ENCODE results near the gene DLEU7. TPM values are rescaled to one million over a fixed set of nuclear protein-coding genes. Genes with fewer than 3 reads are reported as not detected.

The DLEU7 gene
- total and polyA plus RNA-seq, 7 experiments from 2014 or later, result 0.13 to 1.2 TPM; not detected in 5

DNA sequence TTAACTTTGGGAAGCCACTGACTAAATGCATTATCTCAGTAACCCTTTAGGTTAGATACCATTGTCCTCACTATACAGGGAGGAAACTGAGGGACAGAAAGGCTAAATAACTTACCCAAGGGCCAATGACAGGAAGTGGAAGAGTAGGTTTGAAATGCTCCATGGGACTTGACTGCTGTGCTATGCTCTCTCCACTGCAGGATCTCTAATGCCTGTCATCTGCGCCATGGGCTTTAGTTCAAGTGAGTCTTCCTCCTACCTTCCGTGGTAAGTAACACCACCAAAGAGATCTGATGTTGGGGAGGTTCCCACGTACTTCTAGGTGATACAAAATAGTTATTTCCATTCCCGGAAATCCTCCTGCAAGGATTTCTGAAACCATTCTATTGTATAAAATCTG is 3.7 kb downstream of the DLEU7 start:
- Histone ChIP-seq H3K27me3 (ENCODE audit: control insufficient read depth in 2 of 2, insufficient read depth in 2 of 2, low read length in 2 of 2) (no peaks in the 10 kb centered on the region), H3K9me3 (ENCODE audit: control insufficient read depth in 2 of 3, low read length in 3 of 3) (no peaks in the 10 kb centered on the region), H3K27ac (ENCODE audit: low read depth, low read length) (no peak overlapping the region), H3K4me1 (ENCODE audit: control insufficient read depth in 2 of 2, insufficient read depth in 2 of 2, low read length in 2 of 2) (no peaks in the 10 kb centered on the region), H3K36me3 (ENCODE audit: control insufficient read depth in 2 of 3, insufficient read depth in 3 of 3, low read length in 3 of 3) (no peaks in the 10 kb centered on the region), H3K4me3 (ENCODE audit: low read length) (no peak overlapping the region)
- intact Hi-C loops (cut with micrococcal nuclease), result no loop called here
- Mint-ChIP-seq H3K4me3 (no peak overlapping the region), H3K36me3 (peaks cover 0 to 3% (median 0%) of the 10 kb centered on the region in 5 donors), H3K27ac (no peak overlapping the region), H3K27me3 (peaks cover 15 to 35% (median 20%) of the 10 kb centered on the region in 5 donors), H3K4me1 (peaks cover 0 to 7% (median 5%) of the 10 kb centered on the region in 7 donors), H3K9me3 (peaks cover 0 to 3% (median 0%) of the 10 kb centered on the region in 11 donors)
- POLR2A ChIA-PET, result no interaction called here
- DNase-seq (no peak), ATAC-seq (no peak)
- CTCF ChIA-PET, result no interaction called here

- no peak overlapping the region for H3K27ac ChIP-seq (ENCODE audit: low read depth, low read length)
- peaks cover 0 to 5% (median 4%) of the 10 kb centered on the region in 7 donors for H3K4me1 Mint-ChIP-seq
- peaks cover 12 to 31% (median 15%) of the 10 kb centered on the region in 5 donors for H3K27me3 Mint-ChIP-seq
- ATAC-seq (no peak), DNase-seq (no peak)
- POLR2A ChIA-PET, result no interaction called here
- no peaks in the 10 kb centered on the region for H3K9me3 ChIP-seq (ENCODE audit: control insufficient read depth in 2 of 3, low read length in 3 of 3)
- H3K36me3 ChIP-seq (ENCODE audit: control insufficient read depth in 2 of 3, insufficient read depth in 3 of 3, low read length in 3 of 3), result no peaks in the 10 kb centered on the region
- CTCF ChIA-PET, result no interaction called here
- H3K36me3 Mint-ChIP-seq, result peaks cover 0 to 8% (median 0%) of the 10 kb centered on the region in 5 donors
- H3K9me3 Mint-ChIP-seq, result peaks cover 0 to 8% (median 5%) of the 10 kb centered on the region in 11 donors
- H3K4me3 Mint-ChIP-seq, result no peak overlapping the region
- no peaks in the 10 kb centered on the region for H3K27me3 ChIP-seq (ENCODE audit: control insufficient read depth in 2 of 2, insufficient read depth in 2 of 2, low read length in 2 of 2)
- H3K4me3 ChIP-seq (ENCODE audit: low read length), result no peak overlapping the region
- H3K27ac Mint-ChIP-seq, result no peak overlapping the region
- H3K4me1 ChIP-seq (ENCODE audit: control insufficient read depth in 2 of 2, insufficient read depth in 2 of 2, low read length in 2 of 2), result no peaks in the 10 kb centered on the region
- intact Hi-C loops (cut with micrococcal nuclease), result no loop called here
Observed at GRCh38 chr13:50838701-50839100, 4.8 kb downstream of the DLEU7 start.

GRCh38 chr13:50838031-50838430 is 5.5 kb downstream of the DLEU7 start:
- intact Hi-C loops (cut with micrococcal nuclease), result no loop called here
- Histone ChIP-seq H3K9me3 (ENCODE audit: control insufficient read depth in 2 of 3, low read length in 3 of 3) (no peaks in the 10 kb centered on the region), H3K36me3 (ENCODE audit: control insufficient read depth in 2 of 3, insufficient read depth in 3 of 3, low read length in 3 of 3) (no peaks in the 10 kb centered on the region), H3K4me3 (ENCODE audit: low read length) (no peak overlapping the region), H3K4me1 (ENCODE audit: control insufficient read depth in 2 of 2, insufficient read depth in 2 of 2, low read length in 2 of 2) (no peaks in the 10 kb centered on the region), H3K27me3 (ENCODE audit: control insufficient read depth in 2 of 2, insufficient read depth in 2 of 2, low read length in 2 of 2) (no peaks in the 10 kb centered on the region), H3K27ac (ENCODE audit: low read depth, low read length) (no peak overlapping the region)
- peaks cover 0 to 8% (median 0%) of the 10 kb centered on the region in 5 donors for H3K36me3 Mint-ChIP-seq
- peaks cover 0 to 6% (median 4%) of the 10 kb centered on the region in 7 donors for H3K4me1 Mint-ChIP-seq
- H3K9me3 Mint-ChIP-seq, result peaks cover 0 to 13% (median 6%) of the 10 kb centered on the region in 11 donors
- ChIA-PET CTCF (no interaction called here), POLR2A (no interaction called here)
- no peak overlapping the region for H3K4me3 Mint-ChIP-seq
- DNase-seq (no peak), ATAC-seq (no peak)
- H3K27ac Mint-ChIP-seq, result no peak overlapping the region
- H3K27me3 Mint-ChIP-seq, result peaks cover 11 to 30% (median 15%) of the 10 kb centered on the region in 5 donors

DNA sequence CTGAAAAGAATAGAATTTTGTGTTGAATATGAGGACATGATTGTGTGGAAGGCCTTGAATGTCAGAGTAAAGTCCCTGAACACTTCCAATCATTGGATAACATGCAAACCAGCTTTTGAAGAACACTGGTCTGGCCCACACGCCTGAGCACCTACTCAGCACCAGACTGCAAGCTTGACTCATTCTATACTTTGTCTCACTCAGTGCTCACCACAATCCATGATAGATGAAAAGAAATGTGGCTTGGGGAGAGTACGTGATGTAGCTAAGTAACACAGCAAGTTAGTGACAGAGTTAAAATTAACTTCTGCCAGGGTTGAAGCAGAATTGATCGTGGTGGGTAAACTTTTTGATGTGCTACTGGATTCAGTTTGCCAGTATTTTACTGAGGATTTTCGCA is 12.0 kb downstream of the DLEU7 start:
- ATAC-seq, result no peak
- no peaks in the 10 kb centered on the region for H3K36me3 ChIP-seq (ENCODE audit: control insufficient read depth in 2 of 3, insufficient read depth in 3 of 3, low read length in 3 of 3)
- no peaks in the 10 kb centered on the region for H3K4me1 ChIP-seq (ENCODE audit: control insufficient read depth in 2 of 2, insufficient read depth in 2 of 2, low read length in 2 of 2)
- no peaks in the 10 kb centered on the region for H3K27me3 ChIP-seq (ENCODE audit: control insufficient read depth in 2 of 2, insufficient read depth in 2 of 2, low read length in 2 of 2)
- Mint-ChIP-seq H3K27me3 (peaks cover 0 to 13% (median 6%) of the 10 kb centered on the region in 5 donors), H3K36me3 (peaks cover 0 to 9% (median 0%) of the 10 kb centered on the region in 5 donors), H3K4me3 (no peak overlapping the region), H3K4me1 (peaks cover 0 to 14% (median 0%) of the 10 kb centered on the region in 7 donors), H3K27ac (no peak overlapping the region), H3K9me3 (peaks cover 0 to 20% (median 8%) of the 10 kb centered on the region in 11 donors)
- CTCF ChIA-PET, result no interaction called here
- POLR2A ChIA-PET, result no interaction called here
- H3K27ac ChIP-seq (ENCODE audit: low read depth, low read length), result no peak overlapping the region
- no peak for DNase-seq
- intact Hi-C loops (cut with micrococcal nuclease), result no loop called here
- no peaks in the 10 kb centered on the region for H3K9me3 ChIP-seq (ENCODE audit: control insufficient read depth in 2 of 3, low read length in 3 of 3)
- no peak overlapping the region for H3K4me3 ChIP-seq (ENCODE audit: low read length)

GRCh38 chr13:50829896-50830295 is 13.6 kb downstream of the DLEU7 start:
- ChIA-PET POLR2A (no interaction called here), CTCF (no interaction called here)
- Mint-ChIP-seq H3K9me3 (peaks cover 0 to 20% (median 8%) of the 10 kb centered on the region in 11 donors), H3K27me3 (peaks cover 0 to 14% (median 0%) of the 10 kb centered on the region in 5 donors), H3K27ac (no peak overlapping the region), H3K4me3 (no peak overlapping the region), H3K36me3 (peaks cover 0 to 8% (median 0%) of the 10 kb centered on the region in 5 donors), H3K4me1 (peaks cover 0 to 14% (median 0%) of the 10 kb centered on the region in 7 donors)
- H3K4me3 ChIP-seq (ENCODE audit: low read length), result no peak overlapping the region
- H3K4me1 ChIP-seq (ENCODE audit: control insufficient read depth in 2 of 2, insufficient read depth in 2 of 2, low read length in 2 of 2), result no peaks in the 10 kb centered on the region
- intact Hi-C loops (cut with micrococcal nuclease), result no loop called here
- H3K9me3 ChIP-seq (ENCODE audit: control insufficient read depth in 2 of 3, low read length in 3 of 3), result no peaks in the 10 kb centered on the region
- DNase-seq (no peak), ATAC-seq (no peak)
- no peak overlapping the region for H3K27ac ChIP-seq (ENCODE audit: low read depth, low read length)
- H3K27me3 ChIP-seq (ENCODE audit: control insufficient read depth in 2 of 2, insufficient read depth in 2 of 2, low read length in 2 of 2), result no peaks in the 10 kb centered on the region
- H3K36me3 ChIP-seq (ENCODE audit: control insufficient read depth in 2 of 3, insufficient read depth in 3 of 3, low read length in 3 of 3), result no peaks in the 10 kb centered on the region

DNA sequence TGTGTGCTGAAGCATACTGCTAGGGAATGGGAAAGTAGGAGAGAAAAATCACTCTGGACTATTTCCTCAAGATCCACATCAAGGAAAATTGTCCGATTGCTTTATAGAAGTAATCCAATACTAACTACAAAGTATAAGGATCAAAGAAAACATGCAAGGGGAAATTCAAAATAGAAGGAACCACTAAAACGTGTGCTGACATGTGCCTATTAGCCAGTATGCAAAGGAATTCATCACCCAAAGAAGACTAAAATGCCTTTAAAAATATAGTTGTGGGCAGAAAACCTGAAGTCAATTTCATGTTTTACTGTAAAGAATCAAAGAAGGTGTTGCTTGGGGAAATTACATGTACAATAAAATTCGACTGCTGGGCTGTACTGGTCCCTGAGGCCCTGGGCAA is 14.3 kb downstream of the DLEU7 start:
- peaks cover 0 to 6% (median 0%) of the 10 kb centered on the region in 5 donors for H3K36me3 Mint-ChIP-seq
- POLR2A ChIA-PET, result no interaction called here
- no peak overlapping the region for H3K27ac ChIP-seq (ENCODE audit: low read depth, low read length)
- no peak overlapping the region for H3K27ac Mint-ChIP-seq
- H3K4me3 Mint-ChIP-seq, result no peak overlapping the region
- H3K27me3 Mint-ChIP-seq, result peaks cover 0 to 16% (median 0%) of the 10 kb centered on the region in 5 donors
- H3K4me3 ChIP-seq (ENCODE audit: low read length), result no peak overlapping the region
- intact Hi-C loops (cut with micrococcal nuclease), result no loop called here
- H3K36me3 ChIP-seq (ENCODE audit: control insufficient read depth in 2 of 3, insufficient read depth in 3 of 3, low read length in 3 of 3), result no peaks in the 10 kb centered on the region
- CTCF ChIA-PET, result no interaction called here
- H3K9me3 ChIP-seq (ENCODE audit: control insufficient read depth in 2 of 3, low read length in 3 of 3), result no peaks in the 10 kb centered on the region
- H3K9me3 Mint-ChIP-seq, result peaks cover 0 to 17% (median 7%) of the 10 kb centered on the region in 11 donors
- H3K4me1 Mint-ChIP-seq, result peaks cover 0 to 14% (median 0%) of the 10 kb centered on the region in 7 donors
- no peaks in the 10 kb centered on the region for H3K27me3 ChIP-seq (ENCODE audit: control insufficient read depth in 2 of 2, insufficient read depth in 2 of 2, low read length in 2 of 2)
- ATAC-seq, result no peak
- DNase-seq, result no peak
- no peaks in the 10 kb centered on the region for H3K4me1 ChIP-seq (ENCODE audit: control insufficient read depth in 2 of 2, insufficient read depth in 2 of 2, low read length in 2 of 2)

DNA sequence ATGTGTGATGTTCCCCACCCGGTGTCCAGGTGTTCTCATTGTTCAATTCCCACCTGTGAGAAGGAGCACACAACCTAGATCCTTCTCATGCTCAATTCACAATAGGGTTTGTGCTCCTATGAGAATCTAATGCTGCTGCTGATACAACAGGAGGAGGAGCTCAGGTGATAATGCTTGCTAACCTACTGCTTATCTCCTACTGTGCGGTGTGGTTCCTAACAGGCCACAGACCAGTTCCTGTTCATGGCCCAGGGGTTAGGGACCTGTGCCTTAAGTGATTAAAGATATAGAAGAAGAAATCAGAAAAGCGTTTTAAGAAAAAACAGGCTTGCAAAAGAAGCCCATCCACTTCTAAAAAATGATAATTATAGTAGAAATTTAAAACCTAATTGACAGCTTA is 17.5 kb downstream of the DLEU7 start:
- no peaks in the 10 kb centered on the region for H3K27me3 ChIP-seq (ENCODE audit: control insufficient read depth in 2 of 2, insufficient read depth in 2 of 2, low read length in 2 of 2)
- intact Hi-C loops (cut with micrococcal nuclease), result no loop called here
- POLR2A ChIA-PET, result no interaction called here
- Mint-ChIP-seq H3K27ac (peak overlapping the region in 1 of 9 donors; percentile 17), H3K4me1 (no peaks in the 10 kb centered on the region), H3K4me3 (peak overlapping the region in 1 of 10 donors; percentile 30), H3K36me3 (no peaks in the 10 kb centered on the region), H3K27me3 (peaks cover 0 to 22% (median 6%) of the 10 kb centered on the region in 5 donors), H3K9me3 (no peaks in the 10 kb centered on the region)
- CTCF ChIA-PET, result interaction anchor here (1.5 kb wide), 1 partner anchor 25 kb away, joined by 3 read pairs; no protein-coding TSS in a partner anchor
- ATAC-seq (no peak), DNase-seq (no peak)
- H3K27ac ChIP-seq (ENCODE audit: low read depth, low read length), result no peak overlapping the region
- no peaks in the 10 kb centered on the region for H3K36me3 ChIP-seq (ENCODE audit: control insufficient read depth in 2 of 3, insufficient read depth in 3 of 3, low read length in 3 of 3)
- no peaks in the 10 kb centered on the region for H3K9me3 ChIP-seq (ENCODE audit: control insufficient read depth in 2 of 3, low read length in 3 of 3)
- H3K4me1 ChIP-seq (ENCODE audit: control insufficient read depth in 2 of 2, insufficient read depth in 2 of 2, low read length in 2 of 2), result no peaks in the 10 kb centered on the region
- no peak overlapping the region for H3K4me3 ChIP-seq (ENCODE audit: low read length)
